IMR-90 (cell line): ENCODE results near the gene TMEM59. TPM values are rescaled to one million over a fixed set of nuclear protein-coding genes. Genes with fewer than 3 reads are reported as not detected.

Source experiments
- ATAC-seq: fragments of 200-7000 bp; cut with Tn5 transposase; 2 replicates; pipeline ENCODE4 v1.9.1; 2020; ENCODE audit warnings: low read depth, mild to moderate bottlenecking, moderate library complexity
- BruUV-seq: library from RNA; stranded (reverse); fragments of 400-500 nt; replicated peaks from 2 replicates; lab custom pipeline; 2021; lab: Mats Ljungman, UMichigan
- CTCF ChIA-PET: fragments of 300-600 bp; formaldehyde crosslinking; extraction: SDS; loops from one replicate; lab custom pipeline; 2021; ENCODE audit warnings: antibody characterized with exemption; lab: Yijun Ruan, JAX
- POLR2A ChIA-PET: fragments of 300-600 bp; sonication (Branson Sonifier 250); formaldehyde crosslinking; loops from one replicate; lab custom pipeline; 2022; ENCODE audit warnings: antibody characterized with exemption; ENCODE audit not compliant: unreplicated experiment; lab: Charles Lee
- DNase-seq: peaks from one replicate; pipeline ENCODE4 v3.0.0; 2013
- H2AFZ ChIP-seq: replicated peaks from 2 replicates; pipeline ENCODE3; 2013; ENCODE audit warnings: low read length, mild to moderate bottlenecking; ENCODE audit not compliant: poor library complexity
- H2AK5ac ChIP-seq: 2 replicates; pipeline ENCODE4 v1.6.1; 2013; ENCODE audit warnings: low read depth, low read length, inconsistent platforms
- H2AK9ac ChIP-seq: replicated peaks from 2 replicates; pipeline ENCODE3; 2013; ENCODE audit warnings: mild to moderate bottlenecking, low read depth, low read length, moderate library complexity; ENCODE audit not compliant: poor library complexity
- H2BK120ac ChIP-seq: 2 replicates; pipeline ENCODE4 v1.6.1; 2013; ENCODE audit warnings: low read depth, low read length, inconsistent platforms
- H2BK15ac ChIP-seq: 3 replicates; pipeline ENCODE4 v1.6.1; 2013; ENCODE audit warnings: low read depth, low read length, inconsistent platforms
- H2BK20ac ChIP-seq: 2 replicates; pipeline ENCODE4 v1.6.1; 2013; ENCODE audit warnings: low read depth, mild to moderate bottlenecking, inconsistent platforms, low read length, moderate library complexity
- H2BK5ac ChIP-seq: 2 replicates; pipeline ENCODE4 v1.6.1; 2013; ENCODE audit warnings: mild to moderate bottlenecking, low read depth, low read length, inconsistent platforms; ENCODE audit not compliant: poor library complexity, severe bottlenecking
- H3K14ac ChIP-seq: replicated peaks from 2 replicates; pipeline ENCODE4 v1.6.1; 2013; ENCODE audit warnings: low read depth, low read length, inconsistent platforms
- H3K18ac ChIP-seq: 2 replicates; pipeline ENCODE4 v1.6.1; 2013; ENCODE audit warnings: low read depth, low read length, control low read depth
- H3K23ac ChIP-seq: 2 replicates; pipeline ENCODE4 v1.6.1; 2013; ENCODE audit warnings: low read depth, low read length, inconsistent platforms
- H3K27ac ChIP-seq: 2 replicates; pipeline ENCODE4 v1.5.1; 2013; ENCODE audit warnings: mild to moderate bottlenecking, control low read depth, low read length; ENCODE audit not compliant: insufficient read depth
- H3K27me3 ChIP-seq: 2 replicates; pipeline ENCODE4 v1.6.1; 2013; ENCODE audit warnings: low read length; ENCODE audit not compliant: control insufficient read depth, insufficient read depth
- H3K36me3 ChIP-seq: 2 replicates; pipeline ENCODE4 v1.6.1; 2013; ENCODE audit warnings: low read length, mixed read lengths; ENCODE audit not compliant: control insufficient read depth, insufficient read depth
- H3K4ac ChIP-seq: 2 replicates; pipeline ENCODE4 v1.6.1; 2013; ENCODE audit warnings: low read depth, low read length, inconsistent platforms
- H3K4me1 ChIP-seq: 2 replicates; pipeline ENCODE4 v1.6.1; 2013; ENCODE audit warnings: low read length, mixed read lengths; ENCODE audit not compliant: control insufficient read depth, insufficient read depth
- H3K4me2 ChIP-seq: 2 replicates; pipeline ENCODE4 v1.6.1; 2013; ENCODE audit warnings: low read depth, mild to moderate bottlenecking, control low read depth, low read length, moderate library complexity
- H3K4me3 ChIP-seq: 2 replicates; pipeline ENCODE4 v1.5.1; 2013; ENCODE audit warnings: low read depth, mild to moderate bottlenecking, control low read depth, low read length, moderate library complexity; ENCODE audit not compliant: insufficient read depth
- H3K56ac ChIP-seq: 2 replicates; pipeline ENCODE4 v1.6.1; 2013; ENCODE audit warnings: low read length, inconsistent platforms; ENCODE audit not compliant: insufficient read depth; ENCODE audit errors: extremely low read depth
- H3K79me1 ChIP-seq, 2 experiments: 2 replicates each; pipeline ENCODE4 v1.6.1; 2013; ENCODE audit warnings: low read length in 2 of 2, inconsistent platforms in 1 of 2, low read depth in 1 of 2
- H3K9ac ChIP-seq: 2 replicates; pipeline ENCODE4 v1.6.1; 2013; ENCODE audit warnings: low read depth, low read length, control low read depth
- H3K9me1 ChIP-seq: 2 replicates; pipeline ENCODE4 v1.6.1; 2013; ENCODE audit warnings: low read length, inconsistent platforms; ENCODE audit not compliant: insufficient read depth
- H3K9me3 ChIP-seq: 2 replicates; pipeline ENCODE4 v1.6.1; 2013; ENCODE audit warnings: low read length; ENCODE audit not compliant: control insufficient read depth, insufficient read depth
- H4K20me1 ChIP-seq: 2 replicates; pipeline ENCODE4 v1.6.1; 2013; ENCODE audit warnings: low read length, inconsistent platforms; ENCODE audit not compliant: insufficient read depth
- H4K5ac ChIP-seq: 2 replicates; pipeline ENCODE4 v1.6.1; 2013; ENCODE audit warnings: mild to moderate bottlenecking, low read depth, low read length, control low read depth
- H4K8ac ChIP-seq, 2 experiments: 2 replicates each; pipeline ENCODE4 v1.6.1; 2013; ENCODE audit warnings: low read depth in 2 of 2, low read length in 2 of 2, control low read depth in 1 of 2, inconsistent platforms in 1 of 2
- H4K91ac ChIP-seq: 2 replicates; pipeline ENCODE4 v1.6.1; 2013; ENCODE audit warnings: low read depth, low read length, inconsistent platforms; ENCODE audit not compliant: insufficient read depth
- CEBPB ChIP-seq: IDR thresholded peaks from 2 replicates; pipeline ENCODE4 v1.6.1; 2012; ENCODE audit warnings: low read depth, low read length, improper control_type of control experiment
- RAD21 ChIP-seq: IDR thresholded peaks from 2 replicates; pipeline ENCODE4 v1.6.1; 2012; ENCODE audit warnings: low read length, improper control_type of control experiment
- WGBS, 2 experiments: methylation state at CpG; one replicate each; pipeline versions ENCODE4 v1.1.5 to v1.1.7; 2013; ENCODE audit warnings: missing lambda C conversion rate in 2 of 2; ENCODE audit not compliant: insufficient read length in 1 of 2; ENCODE audit errors: extremely low coverage in 2 of 2; 5-methylcytosine and 5-hydroxymethylcytosine counted together
- dilution Hi-C: fragments of 300-500 bp; cut with HindIII; formaldehyde crosslinking; loops from one replicate; pipeline ENCODE4 v1.14.3; 2018; ENCODE audit warnings: low sequenced_read_pairs; ENCODE audit not compliant: unreplicated experiment
- in situ Hi-C: fragments of 300-500 bp; cut with MboI; formaldehyde crosslinking; loops from 3 replicates; pipeline ENCODE4 v1.14.3; 2019; ENCODE audit warnings: low sequenced_read_pairs, inconsistent platforms, mixed read lengths
- intact Hi-C: fragments of 100-400 bp; cut with micrococcal nuclease; formaldehyde crosslinking; loops from 2 replicates; pipeline ENCODE4 v1.10.0; 2022
- polyA plus RNA-seq, 3 experiments: library from polyadenylated mRNA; depleted of rRNA; stranded (reverse); fragments of >200 nt; gene quantifications; 2 replicates each; pipeline ENCODE4 v1.2.3, GENCODE V29; 2012; ENCODE audit warnings: low replicate concordance in 1 of 3
- total RNA-seq: library from RNA; depleted of rRNA; stranded (reverse); fragments of >200 nt; gene quantifications from 2 replicates; pipeline ENCODE4 v1.2.3, GENCODE V29; 2012

Gene TMEM59
- total and polyA plus RNA-seq, 2 of the 4 experiments (the other 2 are of a cell fraction): 239 to 241 TPM

- Histone ChIP-seq H2BK15ac (no peak overlapping the region), H2AFZ (no peak overlapping the region), H3K14ac (no peak overlapping the region), H4K20me1 (0 out of 2 replicates have a peak, but pooled peaks cover 5% of the 10 kb centered on the region), H3K36me3 (no peaks in the 10 kb centered on the region), H3K4me1 (peaks cover 3% of the 10 kb centered on the region; the same call in 1 of the 2 replicates), H3K4me3 (no peak overlapping the region), H3K23ac (no peak overlapping the region), H3K9me1 (peaks cover 4% of the 10 kb centered on the region; the same call in 1 of the 2 replicates), H4K91ac (no peak overlapping the region), H3K4me2 (no peak overlapping the region; the same call in 1 of the 2 replicates), H2BK120ac (no peak overlapping the region), H3K27ac (no peak overlapping the region), H2AK9ac (no peak overlapping the region), H2AK5ac (no peak overlapping the region), H2BK20ac (no peak overlapping the region), H3K4ac (no peak overlapping the region), H2BK5ac (no peak overlapping the region), H3K9me3 (no peaks in the 10 kb centered on the region), H3K9ac (no peak overlapping the region), H3K79me1 (no peaks in the 10 kb centered on the region), H3K27me3 (peaks cover 53% of the 10 kb centered on the region), H4K8ac (no peak overlapping the region), H4K5ac (no peak overlapping the region), H3K18ac (no peak overlapping the region), H3K56ac (no peak overlapping the region)
- intact Hi-C loops (no loop called here), dilution Hi-C loops (no loop called here), in situ Hi-C loops (no loop called here)
- no TSS peak for BruUV-seq
- TF ChIP-seq RAD21 (no peak), CEBPB (peak; percentile 64; the same call in 1 of the 2 replicates)
- ATAC-seq: peak; percentile 64
- ChIA-PET CTCF (no interaction called here), POLR2A (no interaction called here)
- 83% methylated on average over 1 of the region's 8 CpGs; no CpG with 5 or more reads in 1 of the 2 experiments for WGBS, 2 experiments
- DNase-seq: peak; percentile 20
Observed at GRCh38 chr1:54016343-54017282, 36.4 kb downstream of the TMEM59 start.
